ENCODE results near the gene CCDC74B.
"Not testable (repeated sequence)": the region's sequence is repeated elsewhere in the genome, so short reads cannot be mapped to it uniquely, and the experiment has no call there.

CCDC74B gene

GRCh38 chr2:130148515-130148914, 3.6 kb upstream of the CCDC74B start:
- not testable (repeated sequence) for DNase-seq

- not testable (repeated sequence) for DNase-seq
These were observed 1.5 kb downstream of the CCDC74B start for GRCh38 chr2:130143266-130144039.

DNA sequence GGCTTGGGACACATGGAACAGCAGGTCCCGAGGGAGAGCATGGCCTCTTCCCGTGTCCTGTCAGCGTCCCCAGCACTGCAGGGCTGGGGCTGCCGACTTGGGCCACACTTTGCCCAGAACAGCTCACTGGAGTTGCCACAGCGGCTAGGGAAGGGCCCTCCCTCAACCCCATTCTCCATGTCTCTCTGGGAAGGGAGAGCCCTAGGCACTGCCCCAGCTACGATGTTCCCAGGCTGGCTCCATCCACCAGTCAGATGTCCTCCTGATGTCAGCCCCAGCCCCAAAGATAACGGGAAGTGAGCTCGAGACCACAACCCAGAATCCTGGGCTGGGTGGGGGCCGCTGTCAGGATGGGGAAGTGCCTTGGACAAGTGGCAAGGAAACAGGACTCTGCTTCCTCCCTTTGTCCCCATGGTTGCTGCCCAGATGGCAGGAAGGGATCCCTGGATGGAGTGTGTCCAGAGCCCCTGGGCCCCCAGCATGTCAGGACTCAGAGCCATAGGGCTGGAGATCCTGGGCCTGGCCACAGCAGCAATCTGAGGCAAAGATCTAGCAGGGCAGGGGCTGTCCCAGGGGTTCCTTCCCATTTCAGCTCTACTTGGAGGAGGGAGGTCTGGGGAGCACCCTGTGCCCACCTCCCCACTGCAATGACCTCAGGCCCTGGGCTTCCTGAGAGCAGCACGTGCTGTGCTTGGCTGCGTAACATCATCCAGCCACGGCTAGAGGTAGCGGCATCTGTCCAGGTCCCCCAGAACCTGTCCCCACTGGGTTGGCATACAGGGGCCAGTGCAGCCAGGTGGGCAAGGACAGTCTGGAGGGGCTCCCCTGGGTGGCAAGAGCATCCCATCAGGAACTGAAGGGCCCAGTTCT, 2.3 kb downstream of the CCDC74B start:
- DNase-seq, result not testable (repeated sequence)

DNA sequence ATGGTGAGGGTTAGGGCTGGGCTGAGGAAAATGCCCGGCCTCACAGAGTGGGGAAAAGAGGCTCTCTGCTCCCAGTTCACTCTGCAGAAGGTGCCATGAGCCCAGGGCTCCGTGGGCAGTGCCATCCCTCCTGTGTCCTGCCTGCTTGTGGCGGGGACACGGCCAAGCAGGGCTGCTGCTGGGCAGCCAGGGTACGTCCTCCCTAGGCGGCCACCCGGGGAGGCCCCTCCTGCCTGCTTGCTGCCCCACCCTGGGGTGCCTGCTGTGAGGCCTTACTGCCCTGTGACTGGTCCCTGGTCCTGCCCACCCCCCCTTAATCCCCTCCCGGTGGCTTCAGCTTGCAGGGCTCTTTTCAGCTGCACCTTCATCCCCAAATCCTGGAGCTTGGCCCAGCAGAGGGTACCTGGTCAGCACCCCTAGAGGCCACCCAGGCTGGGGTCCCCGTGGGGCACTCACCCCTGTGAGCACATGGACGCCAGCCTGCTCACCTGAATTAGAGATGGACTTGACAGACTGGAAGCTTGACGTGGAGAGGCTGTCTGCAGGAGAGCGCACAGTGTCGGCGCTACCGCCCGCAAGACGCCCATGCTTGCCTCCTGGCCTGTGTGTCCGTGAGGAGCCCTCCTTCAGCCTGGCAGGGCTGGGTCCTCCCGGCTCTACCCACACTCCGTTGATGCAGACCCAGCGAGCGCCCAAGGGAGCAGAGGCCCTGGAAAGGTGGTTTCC, 3.1 kb downstream of the CCDC74B start:
- not testable (repeated sequence) for DNase-seq

DNA sequence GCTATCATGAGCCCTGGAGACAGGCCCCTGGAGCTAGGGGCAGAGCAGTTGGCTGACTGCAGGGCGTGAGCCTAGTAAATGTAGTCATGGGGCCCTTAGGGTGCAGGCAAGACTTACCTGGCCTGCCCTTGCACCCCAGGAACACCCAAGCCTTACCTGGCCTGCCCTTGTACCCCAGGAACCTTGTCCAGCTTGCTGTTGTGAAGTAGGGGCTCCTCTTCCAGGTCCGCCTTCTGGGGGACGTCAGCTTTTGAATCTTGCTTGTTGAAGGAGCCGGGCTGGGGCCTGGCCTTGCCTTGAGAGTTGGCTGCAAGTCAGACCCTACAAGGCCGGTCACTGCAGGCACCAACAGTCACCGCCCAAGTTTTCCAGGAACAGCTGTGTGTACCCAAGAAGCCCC, 3.9 kb downstream of the CCDC74B start:
- DNase-seq, result not testable (repeated sequence)

DNA sequence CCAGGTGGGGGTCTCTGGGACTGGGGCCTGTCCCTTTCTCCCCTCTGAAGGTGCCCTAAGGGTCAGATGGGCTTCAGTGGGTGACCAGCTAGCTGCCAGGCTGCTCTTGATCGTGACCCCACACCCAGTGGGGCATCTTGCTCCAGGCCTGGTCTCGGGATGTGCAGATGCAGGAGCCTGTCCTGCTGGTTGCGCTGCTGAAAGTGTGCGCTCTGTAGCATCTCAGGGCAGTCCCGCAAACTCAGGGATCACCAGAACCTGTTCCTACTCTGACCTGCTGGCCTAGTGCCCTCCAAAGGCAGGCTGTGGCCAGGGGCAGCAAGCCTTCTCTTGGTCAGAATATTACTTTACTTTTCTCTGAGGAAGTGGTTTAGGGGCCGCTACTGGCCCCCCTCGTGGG, 4.4 kb downstream of the CCDC74B start:
- DNase-seq, result not testable (repeated sequence)

- not testable (repeated sequence) for DNase-seq
These were observed 5.3 kb downstream of the CCDC74B start for GRCh38 chr2:130139331-130140280.

DNA sequence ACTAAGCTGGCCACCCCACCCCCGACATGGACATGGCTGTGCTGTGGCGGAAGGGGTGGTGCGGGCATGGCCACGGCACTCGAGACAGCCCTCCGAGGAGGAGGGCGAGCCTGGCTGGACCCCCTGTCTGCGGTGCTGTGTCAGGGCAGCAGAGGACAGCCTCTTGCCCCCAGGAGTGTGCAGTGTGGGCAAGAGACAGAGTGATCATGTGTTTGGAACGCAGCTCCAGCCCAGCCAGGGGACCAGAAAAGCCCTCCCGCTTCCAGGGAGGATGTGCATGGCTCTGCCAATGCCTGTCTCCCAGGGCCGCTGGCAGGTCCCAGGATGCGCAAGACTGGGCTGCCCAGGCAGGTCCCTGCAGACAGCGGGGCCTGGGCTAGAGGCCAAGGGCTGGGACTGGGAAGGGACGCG, 6.1 kb downstream of the CCDC74B start:
- DNase-seq, result not testable (repeated sequence)

DNA sequence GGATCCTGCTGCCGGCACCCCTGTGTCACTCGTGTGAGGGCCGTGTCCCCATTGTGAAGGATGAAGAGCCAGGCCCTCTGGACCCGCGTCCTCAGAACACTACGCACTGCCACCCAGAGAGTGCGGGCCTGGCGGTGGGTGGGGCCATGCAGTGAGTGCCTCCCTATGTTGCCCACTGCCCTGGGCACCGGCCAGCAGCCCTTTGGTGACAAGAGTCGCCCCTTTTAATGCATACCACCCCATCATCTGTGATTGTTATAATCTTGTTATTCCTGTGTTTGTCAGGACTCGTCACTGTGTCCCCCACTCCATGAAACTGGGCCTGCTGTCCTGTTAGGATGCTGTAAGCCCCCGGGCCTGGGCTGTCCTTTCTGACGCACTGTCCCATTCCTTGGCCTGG, 6.6 kb downstream of the CCDC74B start:
- DNase-seq, result not testable (repeated sequence)

DNA sequence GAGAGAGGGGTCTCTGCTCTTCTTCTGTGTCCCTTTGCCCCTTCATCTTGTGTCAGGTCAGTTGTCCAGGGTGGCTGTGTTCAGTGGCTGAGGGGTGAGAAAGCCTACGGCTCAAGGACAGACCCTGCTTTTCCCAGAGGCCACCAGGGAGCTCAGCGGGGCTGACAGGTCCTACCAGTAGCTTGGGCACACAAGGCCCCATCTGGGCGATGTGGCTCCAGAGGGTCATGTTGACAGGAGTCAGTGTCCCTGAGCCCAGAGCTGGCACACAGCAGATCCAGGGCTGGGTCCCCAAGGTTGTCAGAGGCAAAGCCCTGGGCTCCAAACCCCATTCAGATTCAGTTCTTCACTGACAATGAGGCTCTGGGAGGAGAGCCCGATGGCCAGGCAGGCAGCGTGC, 7.8 kb downstream of the CCDC74B start:
- DNase-seq, result not testable (repeated sequence)

DNA sequence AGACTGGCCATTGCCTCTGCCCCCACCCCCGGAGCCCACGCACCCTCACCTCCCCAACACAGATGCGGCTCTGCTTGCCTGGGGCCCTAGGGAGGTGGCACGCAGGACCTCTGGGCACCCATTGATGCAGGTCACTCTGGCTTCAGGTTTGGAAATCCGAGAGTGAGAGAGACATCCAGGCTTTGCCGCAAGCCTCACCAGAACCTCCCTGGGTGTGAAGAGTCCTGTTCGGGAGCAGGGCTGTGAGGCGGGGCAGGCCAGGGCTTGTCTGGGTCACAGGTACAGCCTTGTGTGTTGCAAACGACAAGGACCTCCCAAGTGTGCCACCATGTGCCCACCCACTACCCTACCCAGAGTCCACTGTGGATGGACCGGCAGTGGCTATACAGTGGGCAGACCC, 8.4 kb downstream of the CCDC74B start:
- not testable (repeated sequence) for DNase-seq

DNA sequence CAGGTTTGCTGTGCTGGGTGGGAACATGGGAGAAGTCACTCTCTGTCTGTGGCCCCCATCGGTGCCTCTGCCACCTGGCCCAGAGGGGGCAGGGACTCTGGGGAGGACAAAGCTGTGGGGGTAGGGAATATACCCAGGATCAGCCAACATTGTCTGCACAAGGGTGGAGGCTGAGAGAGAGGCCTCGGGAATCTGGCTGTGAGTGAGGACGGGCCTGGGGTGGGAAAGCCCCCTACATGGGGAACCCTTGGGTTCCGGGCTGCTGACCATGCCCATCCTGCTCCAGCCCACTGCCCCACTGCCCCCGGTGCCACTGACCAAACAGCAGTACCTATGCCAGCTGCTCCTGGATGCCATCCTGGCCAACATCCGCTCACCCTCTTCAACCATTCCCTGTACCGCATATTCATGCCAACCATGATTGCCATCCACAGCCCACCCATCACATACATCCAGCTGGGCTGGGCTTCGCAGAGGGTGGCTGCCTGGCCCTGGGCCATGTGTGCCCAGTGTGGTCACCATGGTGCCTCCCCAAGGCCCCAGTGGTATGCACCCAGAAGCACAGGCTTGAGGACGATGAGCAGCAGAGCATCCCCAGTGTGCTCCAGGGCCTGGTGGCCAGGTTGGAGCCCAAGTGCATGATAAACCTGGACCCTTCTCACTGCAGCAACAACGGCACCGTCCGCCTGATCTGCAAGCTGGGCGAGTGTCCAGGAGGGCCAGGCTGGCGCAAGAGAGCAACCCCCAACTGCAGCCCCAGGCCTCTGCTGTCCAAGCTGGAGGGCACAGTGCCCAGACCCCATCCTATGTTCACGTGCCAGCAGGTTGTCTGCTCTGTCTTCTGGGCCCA, 9.0 kb downstream of the CCDC74B start:
- no peak for DNase-seq

DNA sequence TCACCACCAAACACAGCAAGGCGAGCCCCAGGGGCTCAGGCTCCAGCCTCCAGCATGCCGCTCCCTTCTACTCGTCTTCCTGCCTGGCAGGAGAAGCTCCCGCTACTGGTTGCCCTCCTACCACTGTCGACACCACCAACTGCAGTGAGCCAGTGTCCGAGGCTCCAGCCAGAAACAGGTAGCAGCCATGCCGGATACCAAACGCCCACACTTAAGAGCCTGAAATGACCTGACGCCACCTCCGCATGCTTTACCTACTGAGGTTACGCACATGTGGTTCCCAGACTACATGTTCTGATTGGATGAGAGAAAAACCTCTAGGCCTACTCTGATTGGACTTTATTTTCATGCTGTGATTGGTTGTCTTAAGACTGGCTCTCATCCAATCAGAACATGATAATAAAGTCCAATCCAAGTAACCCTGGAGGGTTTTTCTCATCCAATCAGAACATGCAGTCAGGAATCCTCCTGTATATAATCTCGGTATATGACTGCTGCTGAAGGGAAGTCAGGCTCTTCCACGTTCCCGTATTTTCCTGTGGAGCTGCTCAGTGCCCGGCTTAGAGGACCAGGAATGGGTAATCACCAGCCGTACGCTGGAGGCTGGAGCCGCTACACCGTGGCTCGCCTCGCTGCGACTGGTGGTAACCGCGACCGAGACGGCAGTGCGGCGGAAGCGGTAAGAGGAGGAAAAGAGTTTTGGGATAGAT, 15.6 kb downstream of the CCDC74B start, which contains the start of gene POTEF:
Gene POTEF (minus strand): TSS at position 103 of the 710 bp plus-strand sequence. CDS start 8,707 bp downstream, outside the sequence.
- DNase-seq, result not testable (repeated sequence)

- DNase-seq, result not testable (repeated sequence)
These were observed 16.4 kb downstream of the CCDC74B start for GRCh38 chr2:130128464-130128863.

GRCh38 chr2:130127726-130128125, 17.2 kb downstream of the CCDC74B start:
- DNase-seq, result not testable (repeated sequence)

- DNase-seq, result not testable (repeated sequence)
These were observed 24.0 kb downstream of the CCDC74B start for GRCh38 chr2:130120924-130121323.

GRCh38 chr2:130102597-130103363, 42.1 kb downstream of the CCDC74B start:
- not testable (repeated sequence) for DNase-seq

Data from NCI-H774 (cell line).